Gastrocnemius medialis (tissue), 4 donors: Measurements from ENCODE around the gene KCTD10. TPM values are rescaled to one million over a fixed set of nuclear protein-coding genes. Genes with fewer than 3 reads are reported as not detected.

ENCODE experiments used
- ATAC-seq, 2 donors: fragments of 150-250 bp; one replicate each; pipeline ENCODE4 v1.9.1; 2016
- DNase-seq, 2 donors: peaks; one replicate each; pipeline ENCODE4 v3.0.0-alpha.2; 2019
- H3K27ac ChIP-seq, 4 donors: fragments of 200-600 bp; sonication (generic); 1 replicate in 1 of 4; 2 replicates in 3 of 4; pipeline ENCODE4 v1.5.1; 2016 to 2018; ENCODE audit warnings: mild to moderate bottlenecking in 2 of 4, moderate library complexity in 1 of 4
- H3K27me3 ChIP-seq, 3 donors: fragments of 200-600 bp; sonication (generic) in 2 of 3; 1 replicate in 1 of 3; 2 replicates in 2 of 3; pipeline versions ENCODE4 v1.5.1 to v1.6.0; 2016 to 2019; ENCODE audit warnings: mild to moderate bottlenecking in 1 of 3, moderate library complexity in 1 of 3
- H3K36me3 ChIP-seq, 2 donors: fragments of 200-600 bp; sonication (generic) in 1 of 2; one replicate each; pipeline ENCODE4 v1.5.1; 2017 to 2018
- H3K4me1 ChIP-seq, 2 donors: fragments of 200-600 bp; sonication (generic) in 1 of 2; one replicate each; pipeline ENCODE4 v1.5.1; 2016 to 2017; ENCODE audit warnings: mild to moderate bottlenecking in 2 of 2
- H3K4me3 ChIP-seq, 4 donors: fragments of 200-600 bp; sonication (generic) in 3 of 4; 1 replicate in 1 of 4; 2 replicates in 3 of 4; pipeline ENCODE4 v1.5.1; 2016 to 2019; ENCODE audit warnings: mild to moderate bottlenecking in 2 of 4
- H3K9me3 ChIP-seq, 3 donors: fragments of 200-600 bp; sonication (generic) in 2 of 3; 1 replicate in 1 of 3; 2 replicates in 2 of 3; pipeline ENCODE4 v1.5.1; 2016 to 2019
- POLR2A ChIP-seq, 2 donors: fragments of 450-650 bp; IDR thresholded peaks; one replicate each; pipeline ENCODE4 v1.6.1; 2017; ENCODE audit warnings: antibody characterized with exemption in 2 of 2, mild to moderate bottlenecking in 2 of 2, moderate library complexity in 2 of 2
- in situ Hi-C, 4 donors: fragments of 200-750 bp; cut with MboI; loops; one replicate each; pipeline versions ENCODE4 v1.15.0 to v1.8.0; 2017; ENCODE audit warnings: low sequenced_read_pairs in 4 of 4
- intact Hi-C: fragments of 100-400 bp; cut with DNase I; formaldehyde crosslinking; loops from one replicate; pipeline ENCODE4 v1.15.1; 2023; ENCODE audit warnings: low total_unique reads
- total RNA-seq, 4 donors: library from RNA; depleted of rRNA; stranded (reverse); fragments of >200 nt; gene quantifications; one replicate each; pipeline versions ENCODE4 v1.1.0 to v1.2.3, GENCODE V29; 2016
- TF ChIP-seq, protein P1 (sequence below), 5 experiments: fragments of 450-650 bp in 3 of 5; fragments of 200-600 bp in 2 of 5; sonication (generic) in 2 of 5; IDR thresholded peaks in 4 of 5; conservative IDR thresholded peaks in 1 of 5; 1 replicate in 4 of 5; 2 replicates in 1 of 5; pipeline ENCODE4 v1.5.1; 2016 to 2019; ENCODE audit warnings: antibody characterized with exemption in 5 of 5, mild to moderate bottlenecking in 3 of 5, moderate library complexity in 3 of 5

KCTD10 gene
- total RNA-seq, 4 donors from 2014 or later, result 7.5 to 14.8 (median 10.6) TPM

DNA sequence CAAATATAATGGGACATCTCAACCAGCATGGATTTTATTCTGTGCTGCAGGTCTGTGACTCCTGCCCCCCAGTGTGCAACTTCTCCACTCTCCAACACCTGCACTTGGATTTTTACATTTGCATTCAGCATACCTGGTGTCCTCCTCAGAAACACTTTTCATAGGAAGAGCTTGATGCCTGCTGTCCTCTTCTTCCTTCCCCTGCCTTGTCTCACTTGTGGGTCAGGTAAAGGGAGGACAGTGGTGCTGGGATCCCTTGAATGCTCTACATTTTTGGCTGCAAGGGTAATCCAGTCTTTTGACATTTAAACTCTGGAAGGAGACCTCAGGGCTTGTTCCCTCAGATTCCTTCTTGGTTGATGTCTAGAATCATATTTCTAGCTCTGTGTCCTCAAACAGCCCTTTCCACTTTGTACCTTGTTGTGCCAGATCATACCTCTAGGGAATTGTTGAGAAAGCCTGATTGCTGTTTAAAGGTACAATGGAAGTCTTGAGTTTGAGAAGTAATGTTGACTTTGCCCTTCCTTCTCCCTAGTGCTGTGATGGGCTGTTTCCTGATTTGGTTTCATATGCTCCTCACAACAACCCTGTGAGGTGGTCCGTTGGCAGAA, 13.0 kb upstream of the KCTD10 start:
- in situ Hi-C loops, result no loop called here
- Histone ChIP-seq H3K9me3 (no peaks in the 10 kb centered on the region), H3K4me3 (no peak overlapping the region), H3K27me3 (no peaks in the 10 kb centered on the region), H3K36me3 (peaks cover 0 to 97% of the 10 kb centered on the region in 2 donors), H3K4me1 (peaks cover 0 to 22% of the 10 kb centered on the region in 2 donors), H3K27ac (peak overlapping the region in 1 of 4 donors; percentile 22)
- TF ChIP-seq POLR2A (IDR thresholded peaks at IDR 0.05), result no peak
- TF ChIP-seq, protein P1, sequence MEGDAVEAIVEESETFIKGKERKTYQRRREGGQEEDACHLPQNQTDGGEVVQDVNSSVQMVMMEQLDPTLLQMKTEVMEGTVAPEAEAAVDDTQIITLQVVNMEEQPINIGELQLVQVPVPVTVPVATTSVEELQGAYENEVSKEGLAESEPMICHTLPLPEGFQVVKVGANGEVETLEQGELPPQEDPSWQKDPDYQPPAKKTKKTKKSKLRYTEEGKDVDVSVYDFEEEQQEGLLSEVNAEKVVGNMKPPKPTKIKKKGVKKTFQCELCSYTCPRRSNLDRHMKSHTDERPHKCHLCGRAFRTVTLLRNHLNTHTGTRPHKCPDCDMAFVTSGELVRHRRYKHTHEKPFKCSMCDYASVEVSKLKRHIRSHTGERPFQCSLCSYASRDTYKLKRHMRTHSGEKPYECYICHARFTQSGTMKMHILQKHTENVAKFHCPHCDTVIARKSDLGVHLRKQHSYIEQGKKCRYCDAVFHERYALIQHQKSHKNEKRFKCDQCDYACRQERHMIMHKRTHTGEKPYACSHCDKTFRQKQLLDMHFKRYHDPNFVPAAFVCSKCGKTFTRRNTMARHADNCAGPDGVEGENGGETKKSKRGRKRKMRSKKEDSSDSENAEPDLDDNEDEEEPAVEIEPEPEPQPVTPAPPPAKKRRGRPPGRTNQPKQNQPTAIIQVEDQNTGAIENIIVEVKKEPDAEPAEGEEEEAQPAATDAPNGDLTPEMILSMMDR (IDR thresholded peaks at IDR 0.05 in 4 of 5, conservative IDR thresholded peaks at IDR 0.05 in 1 of 5), result no peak
- intact Hi-C loops, result no loop called here
- ATAC-seq (peak; percentile 62 to 68), DNase-seq (no peak)

DNA sequence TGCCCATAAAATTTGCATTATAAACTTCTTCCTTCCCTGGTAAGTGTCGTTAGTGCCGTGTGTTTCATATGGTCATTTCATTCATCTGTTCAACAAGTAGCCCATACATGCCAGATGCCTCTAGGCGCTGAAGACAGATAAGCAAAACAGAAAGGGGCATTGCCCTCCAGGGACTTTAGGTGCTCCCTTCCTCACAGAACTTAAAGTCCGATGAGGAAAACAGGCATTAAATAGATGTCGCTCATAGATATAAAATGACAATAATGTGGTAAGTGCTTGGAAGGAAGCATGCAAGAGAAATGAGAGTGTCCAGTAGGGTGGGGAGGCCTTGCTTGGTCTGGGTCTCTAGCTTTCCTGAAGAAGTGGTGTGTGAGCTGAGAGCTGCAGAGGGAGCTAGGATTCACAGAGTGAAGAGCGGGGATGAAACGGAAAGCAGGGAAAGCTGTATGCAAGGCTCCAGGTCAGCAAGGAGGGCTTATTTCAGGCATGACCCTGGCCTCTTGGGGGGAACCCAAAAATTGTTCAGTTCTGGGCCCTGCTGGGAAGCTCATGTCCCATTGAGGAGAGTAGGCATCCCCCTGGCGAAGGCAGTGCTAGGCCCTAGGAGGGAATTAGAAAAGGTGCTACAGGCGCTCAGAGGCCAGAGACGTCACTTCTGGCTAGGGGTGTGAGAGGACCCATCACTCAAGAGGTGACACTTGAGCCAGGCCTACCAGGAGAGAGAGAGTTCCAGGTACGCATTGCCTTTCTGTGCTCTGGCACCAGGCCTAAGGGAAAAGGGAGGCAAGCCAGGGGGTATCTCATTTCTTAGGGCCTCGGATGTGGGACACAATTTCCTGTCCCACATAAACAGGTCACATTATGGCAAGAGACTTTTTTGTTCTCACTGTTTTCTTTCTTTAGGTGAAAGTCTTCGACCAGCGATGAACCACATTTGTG, 12.2 kb upstream of the KCTD10 start:
- intact Hi-C loops, result no loop called here
- H3K27ac ChIP-seq, result peak overlapping the region in 1 of 4 donors; percentile 22

GRCh38 chr12:109488051-109488665, 11.1 kb upstream of the KCTD10 start:
- in situ Hi-C loops, result no loop called here
- ATAC-seq (no peak), DNase-seq (no peak)
- TF ChIP-seq, protein P1 (IDR thresholded peaks at IDR 0.05 in 4 of 5, conservative IDR thresholded peaks at IDR 0.05 in 1 of 5), result no peak
- no peak for TF ChIP-seq POLR2A (IDR thresholded peaks at IDR 0.05)
- H3K27ac ChIP-seq, result no peak overlapping the region
- no peaks in the 10 kb centered on the region for H3K9me3 ChIP-seq
- peaks cover 0 to 22% of the 10 kb centered on the region in 2 donors for H3K4me1 ChIP-seq
- peaks cover 0 to 97% of the 10 kb centered on the region in 2 donors for H3K36me3 ChIP-seq
- H3K27me3 ChIP-seq, result no peaks in the 10 kb centered on the region
- intact Hi-C loops, result no loop called here
- no peak overlapping the region for H3K4me3 ChIP-seq

More for the DNA sequence above, 12.2 kb upstream of the KCTD10 start:
- peaks cover 0 to 22% of the 10 kb centered on the region in 2 donors for H3K4me1 ChIP-seq
- in situ Hi-C loops, result no loop called here
- no peaks in the 10 kb centered on the region for H3K27me3 ChIP-seq
- H3K9me3 ChIP-seq, result no peaks in the 10 kb centered on the region
- H3K36me3 ChIP-seq, result peaks cover 0 to 97% of the 10 kb centered on the region in 2 donors
- ATAC-seq, result peak; percentile 53 to 58
- DNase-seq, result peak; percentile 6 to 31
- no peak for TF ChIP-seq POLR2A (IDR thresholded peaks at IDR 0.05)
- TF ChIP-seq, protein P1 (IDR thresholded peaks at IDR 0.05 in 4 of 5, conservative IDR thresholded peaks at IDR 0.05 in 1 of 5), result no peak
- H3K4me3 ChIP-seq, result no peak overlapping the region

DNA sequence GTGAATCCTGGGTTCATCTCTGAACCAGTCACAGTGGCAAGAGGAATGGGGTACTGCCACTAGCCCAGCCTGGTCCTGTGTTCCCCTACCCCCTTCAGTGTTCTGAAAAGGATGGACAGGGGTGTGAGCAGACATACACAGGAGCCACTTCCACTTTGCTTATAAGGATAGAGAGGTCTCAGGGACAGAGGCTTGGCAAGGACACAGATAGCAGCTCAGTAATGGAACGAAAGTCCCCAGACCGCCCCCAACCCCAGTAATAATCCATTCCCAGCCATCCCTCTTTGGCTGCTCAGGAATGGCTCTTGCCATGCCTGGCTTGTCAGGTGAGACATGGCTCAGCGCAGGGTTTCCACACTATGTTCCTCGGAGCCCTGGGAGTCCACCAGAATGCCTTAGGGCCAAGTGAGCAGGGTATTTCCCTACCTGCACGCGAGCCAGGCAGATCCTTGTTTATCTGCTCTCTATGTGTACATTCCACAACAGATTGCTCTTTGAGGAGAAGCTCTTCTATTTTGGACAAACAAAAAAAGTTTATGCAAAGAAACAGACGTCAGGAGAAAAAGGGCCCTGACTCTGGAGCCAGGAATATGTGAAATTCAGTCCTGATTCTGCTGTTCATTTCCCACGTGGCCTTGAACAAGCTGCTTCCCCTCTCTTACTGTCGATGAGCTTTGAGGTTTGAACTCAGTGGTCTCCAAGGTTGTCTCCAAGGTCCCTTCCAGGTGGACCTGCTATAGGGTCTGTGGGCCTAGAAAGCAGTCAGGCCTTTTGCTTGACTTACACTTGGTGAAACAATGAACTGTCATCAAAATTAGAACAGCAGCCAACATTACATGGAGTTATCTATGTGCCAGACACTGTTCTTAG, 10.3 kb upstream of the KCTD10 start:
- peaks cover 0 to 22% of the 10 kb centered on the region in 2 donors for H3K4me1 ChIP-seq
- no peaks in the 10 kb centered on the region for H3K9me3 ChIP-seq
- ATAC-seq, result no peak
- H3K4me3 ChIP-seq, result no peak overlapping the region
- H3K36me3 ChIP-seq, result peaks cover 0 to 98% of the 10 kb centered on the region in 2 donors
- intact Hi-C loops (no loop called here), in situ Hi-C loops (no loop called here)
- H3K27ac ChIP-seq, result no peak overlapping the region
- no peak for DNase-seq
- H3K27me3 ChIP-seq, result no peaks in the 10 kb centered on the region
- TF ChIP-seq, protein P1 (IDR thresholded peaks at IDR 0.05 in 4 of 5, conservative IDR thresholded peaks at IDR 0.05 in 1 of 5), result no peak
